Stimulated activated CD8-positive, alpha-beta memory T cell treated with anti-CD3 and anti-CD28 coated beads, Interleukin-4, amount 100 ng/mL, for 1 hour (primary cell): ENCODE results near the gene OXER1.

Experiments used
- DNase-seq, 2 donors: peaks; one replicate each; pipeline ENCODE4 v3.0.0-alpha.2; 2020; ENCODE audit warnings: low read depth in 2 of 2, low spot score in 1 of 2

Gene OXER1

GRCh38 chr2:42764096-42764495 lies at the start of gene OXER1:
Gene OXER1 (minus strand): TSS chr2:42764135. CDS start chr2:42764062, 73 bp downstream.
- DNase-seq: no peak

- no peak for DNase-seq
These were observed 49.1 kb upstream of the OXER1 start for GRCh38 chr2:42812899-42813479.

GRCh38 chr2:42810971-42811811 lies 47.3 kb upstream of the OXER1 start:
- peak in 1 of 2 donors; percentile 27 for DNase-seq

- peak; percentile 90 to 93 for DNase-seq
These were observed 46.4 kb upstream of the OXER1 start for GRCh38 chr2:42810121-42810970.

GRCh38 chr2:42809819-42810120 lies 45.8 kb upstream of the OXER1 start:
- DNase-seq: peak; percentile 32 to 45

GRCh38 chr2:42809131-42809818 lies 45.3 kb upstream of the OXER1 start:
- DNase-seq: no peak

GRCh38 chr2:42808301-42808700 lies 44.4 kb upstream of the OXER1 start:
- no peak for DNase-seq

GRCh38 chr2:42806786-42807185 lies 42.9 kb upstream of the OXER1 start:
- DNase-seq: no peak

- DNase-seq: no peak
These were observed 41.0 kb upstream of the OXER1 start for GRCh38 chr2:42804891-42805290.

- DNase-seq: no peak
These were observed 40.4 kb upstream of the OXER1 start for GRCh38 chr2:42804338-42804737.

- no peak for DNase-seq
These were observed 38.2 kb upstream of the OXER1 start for GRCh38 chr2:42802150-42802549.

- no peak for DNase-seq
These were observed 37.4 kb upstream of the OXER1 start for GRCh38 chr2:42801381-42801780.

GRCh38 chr2:42800981-42801380 lies 37.0 kb upstream of the OXER1 start:
- no peak for DNase-seq

- DNase-seq: no peak
These were observed 36.6 kb upstream of the OXER1 start for GRCh38 chr2:42800461-42800962.

- DNase-seq: no peak
These were observed 35.9 kb upstream of the OXER1 start for GRCh38 chr2:42799881-42800280.

GRCh38 chr2:42797281-42797680 lies 33.3 kb upstream of the OXER1 start:
- no peak for DNase-seq

- DNase-seq: no peak
These were observed 32.7 kb upstream of the OXER1 start for GRCh38 chr2:42796427-42797248.

GRCh38 chr2:42795841-42796301 lies 31.9 kb upstream of the OXER1 start:
- DNase-seq: no peak

GRCh38 chr2:42795275-42795674 lies 31.3 kb upstream of the OXER1 start:
- DNase-seq: no peak
